Lung microvascular endothelial cell (primary cell): ENCODE results near the gene TIMM23B. TPM values are rescaled to one million over a fixed set of nuclear protein-coding genes. Genes with fewer than 3 reads are reported as not detected.
A peak's percentile ranks its signal among the peaks of the same experiment; 100 is the strongest.
"Not testable (repeated sequence)": the region's sequence is repeated elsewhere in the genome, so short reads cannot be mapped to it uniquely, and the experiment has no call there.

Source experiments
- DNase-seq, 2 donors: peaks; one replicate each; pipeline versions ENCODE4 v3.0.0 to v3.0.0-alpha.2; 2010; ENCODE audit warnings: low read depth in 2 of 2
- total RNA-seq: library from RNA; depleted of rRNA; stranded (reverse); fragments of >200 nt; gene quantifications from 2 replicates; pipeline ENCODE4 v1.2.1, GENCODE V29; 2014

TIMM23B gene, protein sequence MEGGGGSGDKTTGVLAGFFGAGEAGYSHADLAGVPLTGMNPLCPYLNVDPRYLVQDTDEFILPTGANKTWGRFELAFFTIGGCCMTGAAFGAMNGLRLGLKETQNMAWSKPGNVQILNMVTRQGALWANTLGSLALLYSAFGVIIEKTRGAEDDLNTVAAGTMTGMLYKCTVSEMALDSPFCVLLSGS
- 8.3 and 11.7 TPM in 2 replicates for total RNA-seq

DNA sequence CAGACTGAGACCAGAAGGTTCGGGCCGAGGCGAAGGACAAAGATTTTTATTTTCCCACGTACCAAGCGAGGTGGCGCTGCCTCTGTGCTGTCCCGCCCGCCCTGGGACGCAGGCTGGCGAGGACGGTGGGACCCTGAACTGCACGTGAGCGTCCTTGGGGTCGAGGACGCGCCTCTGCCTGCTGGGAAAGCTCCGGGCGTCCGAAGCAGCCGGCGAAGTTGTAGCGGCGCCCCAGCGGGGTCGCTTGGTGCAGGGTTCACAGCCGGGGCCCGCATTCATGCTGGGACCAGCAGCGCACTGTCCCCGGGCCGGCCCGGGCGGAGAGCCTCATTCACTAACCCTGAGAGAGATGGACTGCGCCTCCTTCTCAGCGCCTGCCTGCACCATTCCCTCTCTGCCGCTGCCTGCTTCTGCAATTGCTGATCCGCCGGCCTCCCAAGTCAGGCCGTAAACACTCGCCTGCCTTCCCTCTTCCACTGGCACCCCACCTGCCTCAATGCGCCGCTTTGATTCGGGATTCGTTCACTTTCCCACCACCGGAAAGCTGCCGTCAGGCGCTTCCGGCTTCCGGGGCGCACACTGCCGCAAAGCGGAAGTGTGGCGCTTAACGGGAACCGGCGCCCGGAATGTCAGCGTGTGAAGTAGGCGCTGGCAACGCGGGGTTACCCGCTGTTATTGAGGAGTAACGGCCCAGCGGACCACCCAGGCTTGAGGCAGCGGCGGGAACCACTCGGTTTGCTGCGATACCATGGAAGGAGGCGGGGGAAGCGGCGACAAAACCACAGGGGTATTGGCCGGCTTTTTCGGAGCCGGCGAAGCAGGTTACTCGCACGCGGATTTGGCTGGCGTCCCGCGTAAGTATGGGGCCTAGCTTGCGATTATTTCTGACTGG lies at the start of gene TIMM23B, which contains the start of gene PARG:
TIMM23B (plus strand) TSS at position 607 of the 892 bp plus-strand sequence; CDS start at position 749, 142 bp downstream.
PARG (minus strand) TSS at position 581 of the 892 bp plus-strand sequence; CDS start at position 279, 302 bp downstream.
- peak; percentile 77 to 86 for DNase-seq

DNA sequence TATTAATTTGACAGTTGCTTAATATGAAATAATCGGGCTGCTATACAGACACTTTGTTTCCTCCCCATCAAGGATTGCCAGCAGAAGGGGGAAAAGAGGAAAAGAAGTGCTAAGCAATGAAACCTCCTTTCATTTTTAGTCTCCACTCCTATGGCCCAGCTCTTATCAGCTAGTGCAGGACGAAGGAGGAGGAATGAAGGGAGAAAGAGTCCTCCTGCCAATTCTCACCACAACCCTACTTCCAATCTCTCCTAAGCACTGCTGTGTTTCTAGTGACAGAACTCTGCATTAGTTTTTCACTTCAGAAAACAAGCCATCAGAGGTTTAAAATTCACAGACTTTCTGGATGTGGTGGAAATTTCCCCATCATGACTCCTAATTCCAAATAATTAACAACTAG lies 41.9 kb upstream of the TIMM23B start:
- not testable (repeated sequence) for DNase-seq

DNA sequence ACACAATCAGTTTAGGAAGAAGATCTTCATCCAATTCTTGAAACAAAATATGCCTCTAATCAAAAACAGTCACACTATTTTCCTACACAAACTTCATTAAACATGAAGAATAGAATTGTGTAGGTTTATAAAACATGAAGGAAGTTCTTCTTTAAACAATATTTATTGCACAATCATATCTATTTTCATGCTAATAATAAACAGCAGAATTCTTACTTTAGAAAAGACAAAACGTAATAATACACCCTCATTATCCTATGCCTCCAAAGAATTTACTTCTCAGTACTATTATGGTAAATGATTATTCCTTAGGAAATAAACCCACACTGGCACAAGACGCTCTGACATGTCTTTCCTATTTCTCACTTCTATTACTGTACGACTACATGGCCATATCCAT lies 41.4 kb upstream of the TIMM23B start:
- DNase-seq = not testable (repeated sequence)

DNA sequence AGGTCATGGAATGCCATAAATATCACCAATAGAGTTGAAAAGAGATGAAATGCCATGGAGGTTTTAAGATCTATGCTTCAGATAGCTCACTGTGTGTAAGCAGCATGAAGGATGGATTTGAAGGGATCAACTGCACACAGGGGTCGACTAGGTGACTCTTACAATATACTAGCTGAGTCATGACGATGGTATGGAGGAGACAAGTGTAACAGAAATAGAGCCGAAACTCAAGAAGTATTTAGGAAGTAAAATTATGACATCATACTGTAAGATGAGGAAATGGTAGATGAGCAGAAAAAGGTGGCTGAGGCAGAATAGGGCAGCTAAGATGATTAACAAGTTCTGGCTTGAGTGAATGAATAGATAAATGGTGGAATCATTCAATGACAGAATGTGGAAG lies 38.0 kb upstream of the TIMM23B start:
- DNase-seq = not testable (repeated sequence)

DNA sequence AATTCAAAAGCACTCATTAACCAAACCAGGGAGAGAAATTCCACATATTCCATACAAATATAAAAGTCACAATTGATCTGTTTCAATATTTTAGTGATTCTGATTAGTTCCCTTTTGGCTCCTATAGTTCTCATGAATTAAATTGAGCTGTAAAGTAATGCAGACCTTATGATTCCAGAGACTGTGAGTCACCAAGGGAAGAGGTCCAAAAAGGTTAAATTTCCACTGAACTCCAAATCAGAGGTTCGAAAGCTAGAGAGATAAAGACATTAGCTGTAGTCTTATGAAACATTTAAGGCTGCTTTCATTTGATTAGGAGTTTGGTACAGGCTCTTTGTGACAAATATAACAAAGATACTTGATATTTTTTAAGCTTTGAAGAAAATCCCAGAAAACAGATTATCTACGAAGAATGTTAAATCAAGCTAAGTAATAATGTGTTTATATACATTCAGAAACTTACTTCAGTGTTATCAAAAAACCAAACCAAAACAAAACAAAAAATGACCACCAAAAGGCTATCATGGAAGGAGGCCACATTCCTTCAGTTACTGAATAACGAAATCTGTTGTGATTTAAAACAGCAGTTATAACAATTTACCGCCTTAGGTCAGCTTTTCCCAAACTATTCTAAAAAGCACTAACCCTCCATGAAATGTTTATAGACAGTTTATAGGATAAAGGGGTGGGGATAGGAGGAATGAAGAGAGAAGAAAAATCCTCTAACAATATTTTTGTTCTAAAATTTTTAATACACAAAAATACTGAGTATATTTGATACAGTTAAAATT lies 33.4 kb upstream of the TIMM23B start:
- not testable (repeated sequence) for DNase-seq

DNA sequence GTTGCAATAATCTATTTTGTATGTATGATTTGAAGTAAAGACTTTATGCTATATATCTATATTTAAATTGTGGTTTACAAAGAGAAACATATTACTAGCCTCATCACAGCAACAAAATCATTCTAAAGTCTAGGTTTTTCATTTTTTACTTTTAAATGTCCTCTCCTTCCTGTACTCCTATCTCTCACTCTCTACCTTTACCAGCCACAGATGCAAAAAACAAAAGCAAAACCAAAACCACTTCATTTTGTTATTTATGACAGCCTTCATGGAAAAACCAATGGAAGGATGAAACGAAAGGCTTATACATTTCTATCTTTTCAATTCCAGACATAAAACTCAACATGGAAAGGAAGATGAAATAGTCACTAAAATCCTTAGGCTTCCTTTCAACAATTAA lies 31.6 kb upstream of the TIMM23B start:
- not testable (repeated sequence) for DNase-seq

DNA sequence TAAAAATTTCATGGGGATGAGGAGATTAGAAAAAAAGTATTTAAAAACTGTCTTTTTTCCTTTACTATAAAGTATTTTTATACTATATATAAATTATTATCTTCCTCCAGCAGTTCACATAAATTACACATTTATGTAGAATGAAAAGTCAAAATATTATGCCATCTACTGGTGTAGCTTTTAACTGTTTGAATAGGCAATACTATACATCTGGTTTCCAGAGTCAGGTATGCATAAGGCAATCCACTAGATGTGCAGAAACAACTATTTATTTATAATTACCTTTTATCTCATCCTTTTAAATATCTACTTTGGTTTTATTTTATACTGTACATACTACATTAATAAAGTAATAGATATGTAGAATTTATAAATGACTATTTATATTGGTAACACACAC lies 25.4 kb upstream of the TIMM23B start:
- not testable (repeated sequence) for DNase-seq

DNA sequence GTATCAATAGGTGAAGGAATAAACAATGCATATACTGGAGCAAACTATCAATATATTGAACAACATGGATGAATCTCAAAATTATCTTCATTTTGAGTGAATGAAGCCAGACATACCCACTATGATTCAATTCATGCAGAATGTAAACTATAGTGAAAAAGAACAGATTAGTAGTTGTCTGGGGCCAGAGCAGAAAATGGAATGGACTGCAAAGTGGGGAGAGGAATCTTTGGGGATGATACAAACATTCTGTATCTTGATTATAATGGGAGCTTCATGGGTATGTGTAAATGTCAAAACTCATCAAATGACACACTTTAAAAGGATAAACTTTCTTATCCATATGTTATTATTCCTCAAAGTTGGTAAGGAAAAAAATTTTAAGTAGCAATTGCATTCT lies 23.9 kb upstream of the TIMM23B start:
- not testable (repeated sequence) for DNase-seq

DNA sequence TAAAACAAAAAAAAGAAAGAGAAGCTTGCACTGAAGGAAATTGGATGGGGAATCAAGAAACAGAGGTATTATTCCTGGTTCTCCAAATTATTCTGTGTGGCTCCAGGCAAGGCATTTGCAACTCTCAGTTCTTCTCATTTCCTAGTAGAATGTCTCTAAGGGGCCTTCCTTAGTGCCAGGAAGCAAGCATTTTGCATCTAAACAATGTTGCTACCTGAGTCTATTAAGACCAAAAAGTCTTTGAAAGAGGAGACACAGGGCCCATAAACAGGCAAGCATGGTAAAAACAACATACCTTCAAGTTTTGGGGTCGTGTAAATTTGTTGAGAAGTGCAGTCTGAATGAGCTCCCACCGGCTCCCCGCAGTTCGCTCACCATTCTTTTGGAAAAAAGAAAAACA lies 19.8 kb upstream of the TIMM23B start:
- not testable (repeated sequence) for DNase-seq

DNA sequence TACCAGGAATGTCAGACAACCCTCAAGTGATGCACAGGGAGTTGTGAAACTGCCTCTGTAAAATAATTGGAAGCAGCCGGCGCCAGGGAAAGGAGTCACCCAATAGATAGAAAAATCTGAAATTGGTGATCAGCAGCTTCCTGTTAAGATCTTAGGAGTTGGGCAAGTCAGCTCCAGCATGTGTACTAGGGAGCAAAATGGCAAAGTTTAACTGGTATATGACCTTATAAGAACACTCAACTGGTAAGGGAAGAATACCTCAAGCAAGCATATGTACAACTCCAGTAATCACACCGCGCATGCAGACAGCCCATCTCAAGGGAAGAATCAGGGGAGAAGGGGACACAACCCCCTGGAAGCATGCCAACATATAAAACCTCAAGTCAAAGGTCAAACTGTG lies 18.3 kb upstream of the TIMM23B start:
- DNase-seq = not testable (repeated sequence)

DNA sequence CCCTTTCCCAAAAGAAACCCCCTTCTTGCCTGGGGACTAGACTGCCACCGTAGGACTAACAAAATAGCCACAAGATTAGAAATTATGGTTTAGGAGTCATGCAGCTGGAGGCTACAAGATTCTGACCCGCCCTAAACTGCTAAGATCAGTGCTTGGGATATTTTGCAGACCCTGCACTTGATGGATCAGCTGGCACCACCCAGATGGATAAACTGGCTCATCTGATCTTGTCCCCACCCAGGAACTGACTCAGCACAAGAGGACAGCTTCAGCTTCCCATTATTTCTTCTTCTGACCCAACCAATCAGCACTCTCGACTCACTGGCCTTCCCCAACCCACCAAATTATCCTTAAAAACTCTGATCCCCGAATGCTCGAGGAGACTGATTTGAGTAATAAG lies 10.6 kb upstream of the TIMM23B start:
- DNase-seq = not testable (repeated sequence)

DNA sequence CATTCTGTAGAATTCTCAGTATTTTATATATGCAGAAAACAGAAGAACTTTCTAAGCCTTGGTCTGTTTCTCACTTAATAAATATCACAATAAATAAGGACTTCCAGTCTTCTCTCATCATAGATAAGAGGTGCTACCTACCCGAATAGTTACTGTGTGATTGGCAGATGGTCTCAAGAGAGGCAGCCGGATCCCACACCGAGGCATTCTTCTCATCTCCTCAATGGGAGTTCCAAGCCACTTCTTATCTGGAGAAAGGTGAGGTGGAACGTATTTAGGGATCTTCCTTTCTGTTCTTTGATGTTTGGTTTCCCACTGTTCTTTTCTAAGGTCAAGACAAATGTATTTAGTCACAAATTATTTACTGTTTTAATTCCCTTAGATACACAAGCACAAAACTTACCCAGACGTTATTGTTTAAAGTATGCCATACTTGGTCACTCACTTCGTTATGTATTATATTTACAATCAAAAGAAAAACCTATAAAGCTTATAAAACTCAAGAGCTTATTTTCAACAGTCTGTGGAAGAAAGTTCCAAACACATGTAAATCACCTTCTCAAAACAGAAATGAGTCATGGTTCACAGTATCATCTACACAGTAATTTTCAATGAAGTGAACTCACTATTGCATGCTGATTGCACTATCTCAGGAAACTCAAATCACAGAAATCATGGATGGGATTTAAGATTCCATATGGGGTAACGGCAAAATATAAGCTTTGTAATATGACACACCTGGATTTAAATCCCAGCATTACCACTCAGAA lies 9.7 kb upstream of the TIMM23B start:
- not testable (repeated sequence) for DNase-seq

DNA sequence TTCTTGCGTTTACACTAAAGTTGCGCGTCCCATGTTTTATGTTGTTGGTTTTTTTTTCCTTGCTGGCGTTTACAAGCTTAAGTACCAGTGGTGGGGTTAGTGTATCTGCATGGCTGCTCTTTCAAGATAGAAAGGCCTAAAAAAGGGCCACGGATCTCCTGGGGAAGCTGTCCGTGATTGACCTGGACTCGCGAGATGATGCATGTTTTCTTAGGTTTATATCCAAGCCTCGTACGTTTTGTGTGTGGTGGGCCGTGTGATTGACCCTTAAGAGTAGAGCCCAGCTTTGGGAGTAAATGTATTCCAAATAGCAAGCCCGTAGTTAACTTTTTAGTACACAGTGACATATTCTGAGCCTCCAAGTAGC lies 469 bp downstream of the TIMM23B start:
- peak; percentile 28 to 34 for DNase-seq

DNA sequence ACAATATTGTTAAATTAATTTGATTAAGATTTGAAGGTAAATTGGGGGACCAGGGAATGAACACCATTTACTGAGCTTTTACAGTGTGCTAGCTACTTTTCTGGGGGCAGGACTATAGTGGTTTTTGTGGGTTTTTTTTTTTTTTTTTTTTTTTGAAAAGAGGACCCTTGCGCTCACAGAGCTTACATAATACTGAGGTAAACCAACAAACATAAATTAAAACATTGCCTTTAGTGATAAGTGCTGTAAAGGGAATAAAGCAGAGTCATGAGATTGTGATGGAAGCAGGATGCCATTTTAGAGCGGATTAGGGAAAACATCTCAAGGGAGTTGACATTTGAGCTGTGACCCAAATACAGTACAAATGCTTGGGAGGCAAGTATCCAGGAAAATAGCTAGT lies 1.8 kb downstream of the TIMM23B start:
- DNase-seq = not testable (repeated sequence)

DNA sequence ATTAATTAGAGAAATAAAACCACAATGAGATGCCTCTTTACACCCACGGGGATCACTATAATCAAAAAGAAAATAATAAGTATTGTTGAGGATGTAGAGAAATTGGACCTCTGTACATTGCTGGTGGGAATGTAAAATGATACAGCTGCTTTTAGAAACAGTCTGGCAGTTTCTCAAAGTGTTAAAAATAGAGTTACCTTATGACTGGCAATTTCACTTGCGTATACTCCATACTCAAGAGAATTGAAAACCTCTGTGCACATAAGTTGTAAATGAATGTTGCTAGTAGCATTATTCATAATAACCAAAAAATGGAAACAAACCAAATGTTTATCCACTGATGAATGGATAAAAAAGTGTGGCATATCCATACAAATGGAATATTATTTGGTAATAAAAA lies 6.3 kb downstream of the TIMM23B start:
- DNase-seq = not testable (repeated sequence)

DNA sequence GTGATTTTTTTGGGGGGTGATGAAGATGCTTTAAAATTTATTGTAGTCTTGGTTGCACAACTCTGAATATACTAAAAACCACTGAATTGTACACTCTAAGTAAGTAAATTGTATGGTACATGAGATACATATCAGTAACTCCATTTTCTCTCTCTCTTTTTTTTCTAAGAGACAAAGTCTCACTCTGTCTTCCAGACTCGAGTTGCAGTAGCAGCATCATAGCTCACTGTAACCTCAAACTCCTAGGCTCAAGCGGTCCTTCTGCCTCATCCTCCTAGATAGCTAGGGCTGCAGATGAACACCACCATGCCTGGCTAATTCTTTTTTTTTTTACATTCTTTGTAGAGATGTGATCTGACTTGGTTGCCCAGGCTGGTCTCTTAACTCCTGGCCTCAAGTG lies 6.9 kb downstream of the TIMM23B start:
- not testable (repeated sequence) for DNase-seq

DNA sequence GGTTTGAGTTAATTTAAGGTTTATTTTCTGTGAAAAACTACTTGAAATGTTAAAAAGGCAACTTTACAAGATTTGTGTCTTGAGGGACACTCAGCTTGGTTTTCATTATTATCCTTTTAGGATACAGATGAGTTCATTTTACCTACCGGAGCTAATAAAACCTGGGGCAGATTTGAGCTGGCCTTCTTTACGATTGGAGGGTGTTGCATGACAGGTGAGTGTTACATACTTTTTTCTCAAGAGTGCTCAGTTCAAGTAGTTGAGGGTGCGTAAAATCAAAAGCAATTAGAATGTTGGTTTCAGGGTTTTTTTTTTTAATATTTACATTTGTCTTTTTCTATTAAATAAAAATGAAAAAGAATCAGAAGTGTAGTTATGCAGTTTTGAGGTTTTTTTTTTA lies 10.2 kb downstream of the TIMM23B start:
- not testable (repeated sequence) for DNase-seq

DNA sequence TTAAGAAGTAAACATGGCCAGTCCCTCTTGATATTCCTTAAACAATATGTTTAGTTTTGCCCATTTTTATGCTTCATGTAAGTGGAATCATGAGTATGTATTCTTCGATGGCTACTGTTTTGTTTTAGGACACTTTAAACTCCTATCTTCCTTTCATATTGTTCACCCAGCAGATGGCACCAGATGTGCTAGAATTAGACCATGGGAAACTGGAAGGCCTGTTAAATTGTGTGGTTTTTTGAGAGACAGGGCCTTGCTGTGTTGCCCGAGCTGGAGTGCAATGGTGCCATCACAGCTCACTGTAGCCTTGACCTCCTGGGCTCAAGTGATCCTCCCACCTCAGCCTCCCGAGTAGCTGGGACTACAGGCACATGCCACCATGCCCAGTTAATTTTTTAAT lies 11.3 kb downstream of the TIMM23B start:
- peak; percentile 13 to 24 for DNase-seq

DNA sequence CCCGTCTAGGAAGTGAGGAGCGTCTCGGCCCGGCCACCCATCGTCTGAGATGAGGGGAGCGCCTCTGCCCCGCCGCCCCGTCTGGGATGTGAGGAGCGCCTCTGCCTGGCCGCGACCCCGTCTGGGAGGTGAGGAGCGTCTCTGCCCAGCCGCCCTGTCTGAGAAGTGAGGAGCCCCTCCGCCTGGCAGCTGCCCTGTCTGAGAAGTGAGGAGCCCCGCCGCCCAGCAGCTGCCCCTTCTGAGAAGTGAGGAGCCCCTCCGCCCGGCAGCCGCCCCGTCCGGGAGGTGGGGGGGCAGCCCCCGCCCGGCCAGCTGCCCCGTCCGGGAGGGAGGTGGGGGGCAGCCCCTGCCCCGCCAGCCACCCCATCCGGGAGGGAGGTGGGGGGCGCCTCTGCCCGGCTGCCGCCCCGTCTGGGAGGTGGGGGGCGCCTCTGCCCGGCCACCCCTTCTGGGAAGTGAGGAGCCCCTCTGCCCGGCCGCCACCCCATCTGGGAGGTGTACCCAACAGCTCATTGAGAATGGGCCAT lies 28.5 kb downstream of the TIMM23B start:
- DNase-seq = not testable (repeated sequence)

DNA sequence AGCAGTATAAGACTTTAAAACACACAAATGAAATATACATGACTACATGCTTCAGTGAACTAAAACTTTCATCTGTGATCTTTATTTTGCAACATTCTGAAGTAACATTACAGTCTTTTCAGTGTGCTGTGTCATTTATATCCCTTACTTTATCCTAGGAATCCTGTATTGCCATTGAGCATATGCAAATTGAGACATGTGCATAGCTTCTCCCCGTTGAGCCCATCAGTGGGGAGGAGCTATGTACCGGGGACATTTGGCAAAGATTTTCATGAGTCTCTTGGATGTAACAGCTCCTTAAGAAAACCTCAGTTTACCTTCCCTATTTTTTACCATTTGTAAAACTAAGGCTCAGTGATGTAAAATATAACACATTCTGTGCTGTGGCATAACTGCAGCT lies 29.6 kb downstream of the TIMM23B start:
- not testable (repeated sequence) for DNase-seq

DNA sequence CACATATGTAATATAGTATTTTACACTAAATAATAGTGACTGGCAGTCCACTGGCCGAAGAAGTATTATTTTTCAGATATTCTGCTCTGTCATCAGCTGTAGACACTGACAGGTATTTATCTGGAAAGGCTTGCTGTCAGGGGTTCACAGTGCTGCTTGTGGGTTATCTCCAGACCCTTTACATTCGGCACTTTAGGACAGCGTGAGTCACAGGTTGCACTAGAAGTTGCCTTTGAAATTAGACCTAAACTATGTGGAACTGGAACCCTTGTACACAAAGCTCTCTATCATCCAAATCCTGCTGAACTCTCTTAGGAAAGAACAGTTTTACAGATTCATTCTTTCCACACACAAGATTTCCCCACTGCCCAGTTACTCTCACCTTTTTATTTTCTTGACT lies 30.2 kb downstream of the TIMM23B start:
- DNase-seq = not testable (repeated sequence)
